Osteoblast (primary cell): ENCODE data around the gene LY86. TPM values are rescaled to one million over a fixed set of nuclear protein-coding genes. Genes with fewer than 3 reads are reported as not detected.

ENCODE experiments used
- DNase-seq: peaks from one replicate; pipeline ENCODE4 v3.0.0; 2011; ENCODE audit warnings: low spot score, mixed read lengths; ENCODE audit not compliant: insufficient read length; ENCODE audit errors: missing footprints
- H2AFZ ChIP-seq: 2 replicates; pipeline ENCODE4 v1.6.0; 2011; ENCODE audit warnings: mild to moderate bottlenecking, low read length
- H3K27ac ChIP-seq: 2 replicates; pipeline ENCODE4 v1.5.1; 2011; ENCODE audit warnings: mild to moderate bottlenecking, low read depth, low read length, moderate library complexity
- H3K27me3 ChIP-seq: 2 replicates; pipeline ENCODE4 v1.6.0; 2012; ENCODE audit warnings: mild to moderate bottlenecking, control low read depth, inconsistent platforms, low read length, moderate library complexity; ENCODE audit not compliant: insufficient read depth
- H3K36me3 ChIP-seq: 2 replicates; pipeline ENCODE4 v1.5.1; 2011; ENCODE audit warnings: mild to moderate bottlenecking, low read length, control low read depth, moderate library complexity; ENCODE audit not compliant: insufficient read depth
- H3K4me1 ChIP-seq: 2 replicates; pipeline ENCODE4 v1.5.1; 2011; ENCODE audit warnings: mild to moderate bottlenecking, low read length, control low read depth, moderate library complexity; ENCODE audit not compliant: insufficient read depth
- H3K4me2 ChIP-seq: 2 replicates; pipeline ENCODE4 v1.6.0; 2011; ENCODE audit warnings: mild to moderate bottlenecking, low read length; ENCODE audit not compliant: insufficient read depth
- H3K4me3 ChIP-seq: fragments of 200-600 bp; sonication (generic); 3 replicates; pipeline ENCODE4 v1.5.1; 2012; ENCODE audit warnings: mild to moderate bottlenecking, low read length, inconsistent platforms; ENCODE audit not compliant: insufficient read depth
- H3K79me2 ChIP-seq: 2 replicates; pipeline ENCODE4 v1.6.0; 2012; ENCODE audit warnings: mild to moderate bottlenecking, low read length, control low read depth, inconsistent platforms; ENCODE audit not compliant: insufficient read depth
- H3K9me3 ChIP-seq: 2 replicates; pipeline ENCODE4 v1.5.1; 2011; ENCODE audit warnings: low read depth, low read length, control low read depth
- H4K20me1 ChIP-seq: 2 replicates; pipeline ENCODE4 v1.6.0; 2012; ENCODE audit warnings: mild to moderate bottlenecking, low read length, control low read depth; ENCODE audit not compliant: insufficient read depth
- CTCF ChIP-seq: IDR thresholded peaks from 2 replicates; pipeline ENCODE4 v1.5.1; 2011; ENCODE audit warnings: mild to moderate bottlenecking, low read depth, low read length, moderate library complexity; ENCODE audit errors: extremely low read depth
- total RNA-seq: library from RNA; depleted of rRNA; stranded (reverse); fragments of >200 nt; gene quantifications from 2 replicates; pipeline ENCODE4 v1.2.3, GENCODE V29; 2012

The LY86 gene
- total RNA-seq, 1 donor: not detected

GRCh38 chr6:6694825-6695624, 106.5 kb downstream of the LY86 start:
- no peaks in the 10 kb centered on the region for H3K9me3 ChIP-seq
- no peaks in the 10 kb centered on the region for H4K20me1 ChIP-seq
- H3K4me1 ChIP-seq: peaks cover 6% of the 10 kb centered on the region
- no peaks in the 10 kb centered on the region for H3K79me2 ChIP-seq
- H3K27me3 ChIP-seq: no peaks in the 10 kb centered on the region
- no peak overlapping the region for H3K4me2 ChIP-seq
- no peak for DNase-seq
- no peaks in the 10 kb centered on the region for H3K36me3 ChIP-seq
- no peak overlapping the region for H2AFZ ChIP-seq
- TF ChIP-seq CTCF: no peak
- no peak overlapping the region for H3K27ac ChIP-seq
- H3K4me3 ChIP-seq: no peak overlapping the region

DNA sequence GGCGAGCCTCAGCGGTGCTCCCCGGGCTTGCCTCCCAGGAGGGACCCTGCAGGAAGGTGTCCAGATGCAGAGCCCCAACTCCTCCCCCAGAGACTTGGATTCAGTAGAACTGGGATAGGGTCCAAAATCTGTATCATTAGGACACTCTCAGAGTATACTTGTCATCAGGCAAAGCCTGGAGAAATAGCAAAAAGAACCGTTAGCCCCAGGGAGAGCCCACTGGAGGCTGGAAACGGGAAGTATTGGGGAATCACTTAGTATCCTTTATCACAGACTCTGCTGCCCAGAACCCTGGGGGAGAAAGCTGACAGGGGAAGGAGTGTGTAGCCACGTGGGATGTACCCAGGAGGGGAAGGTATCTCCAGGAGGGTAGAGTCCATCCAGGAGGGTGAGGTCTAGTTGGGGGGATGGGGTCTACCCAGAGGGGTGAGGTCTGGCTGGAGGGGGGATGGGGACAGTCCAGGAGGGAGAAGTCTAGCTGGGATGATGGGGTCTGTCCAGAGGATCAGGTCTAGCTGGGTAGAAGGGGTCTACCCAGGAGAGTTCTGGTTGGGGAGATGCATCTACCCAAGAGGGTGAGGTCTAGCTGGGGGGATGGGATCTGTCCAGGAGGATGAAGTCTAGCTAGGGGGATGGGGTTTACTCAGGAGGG, 107.2 kb downstream of the LY86 start:
- no peaks in the 10 kb centered on the region for H3K79me2 ChIP-seq
- H4K20me1 ChIP-seq: no peaks in the 10 kb centered on the region
- no peak overlapping the region for H3K4me3 ChIP-seq
- no peak overlapping the region for H2AFZ ChIP-seq
- H3K27ac ChIP-seq: no peak overlapping the region
- peaks cover 14% of the 10 kb centered on the region for H3K4me1 ChIP-seq
- no peaks in the 10 kb centered on the region for H3K36me3 ChIP-seq
- TF ChIP-seq CTCF: no peak
- H3K9me3 ChIP-seq: no peaks in the 10 kb centered on the region
- DNase-seq: no peak
- H3K4me2 ChIP-seq: no peak overlapping the region
- H3K27me3 ChIP-seq: no peaks in the 10 kb centered on the region

- H4K20me1 ChIP-seq: no peaks in the 10 kb centered on the region
- peak; percentile 90 for DNase-seq
- no peak overlapping the region for H3K4me2 ChIP-seq
- no peak overlapping the region for H3K4me3 ChIP-seq
- H3K36me3 ChIP-seq: no peaks in the 10 kb centered on the region
- H3K9me3 ChIP-seq: no peaks in the 10 kb centered on the region
- H3K4me1 ChIP-seq: peaks cover 14% of the 10 kb centered on the region
- no peak overlapping the region for H2AFZ ChIP-seq
- H3K27ac ChIP-seq: no peak overlapping the region
- H3K79me2 ChIP-seq: no peaks in the 10 kb centered on the region
- peak; percentile 90 for TF ChIP-seq CTCF
- peaks cover 11% of the 10 kb centered on the region for H3K27me3 ChIP-seq
Observed at GRCh38 chr6:6696867-6697531, 108.5 kb downstream of the LY86 start.

DNA sequence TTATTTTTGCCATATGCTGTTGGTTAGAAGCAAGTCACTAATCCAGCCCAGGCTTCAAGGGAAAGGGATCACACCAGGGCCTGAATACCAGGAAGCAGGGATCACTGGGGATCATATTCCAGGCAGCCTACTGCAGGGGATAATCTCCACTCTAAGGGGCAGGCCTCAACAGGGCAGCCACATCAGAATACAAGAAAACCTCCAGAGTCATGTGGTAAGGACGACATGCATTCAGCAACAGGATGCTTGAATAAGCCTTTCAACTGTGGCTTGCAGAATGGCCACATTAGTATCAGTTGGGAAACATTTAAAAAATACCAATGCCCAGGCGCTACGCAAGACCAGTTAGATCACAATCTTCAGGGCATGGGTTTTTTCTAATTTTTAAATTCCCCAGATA, 109.1 kb downstream of the LY86 start:
- no peaks in the 10 kb centered on the region for H3K9me3 ChIP-seq
- H3K4me1 ChIP-seq: peaks cover 14% of the 10 kb centered on the region
- peaks cover 11% of the 10 kb centered on the region for H3K27me3 ChIP-seq
- H3K36me3 ChIP-seq: no peaks in the 10 kb centered on the region
- TF ChIP-seq CTCF: no peak
- H2AFZ ChIP-seq: no peak overlapping the region
- H3K4me2 ChIP-seq: no peak overlapping the region
- no peak overlapping the region for H3K4me3 ChIP-seq
- no peaks in the 10 kb centered on the region for H3K79me2 ChIP-seq
- H3K27ac ChIP-seq: no peak overlapping the region
- no peaks in the 10 kb centered on the region for H4K20me1 ChIP-seq
- no peak for DNase-seq
